ENCODE data around the gene PIEZO2.
"Not testable (repeated sequence)": the region's sequence is repeated elsewhere in the genome, so short reads cannot be mapped to it uniquely, and the experiment has no call there.

PIEZO2 gene

GRCh38 chr18:11149441-11150270 lies at the start of gene PIEZO2:
PIEZO2 (minus strand) TSS chr18:11149569; CDS start chr18:11148588, 981 bp downstream.
- DNase-seq = peak; percentile 24

- no peak for DNase-seq
These were observed 34.3 kb upstream of the PIEZO2 start for GRCh38 chr18:11183637-11184036.

- DNase-seq = not testable (repeated sequence)
These were observed 32.3 kb upstream of the PIEZO2 start for GRCh38 chr18:11181629-11182028.

GRCh38 chr18:11179959-11180519 lies 30.7 kb upstream of the PIEZO2 start:
- DNase-seq = no peak

- no peak for DNase-seq
These were observed 29.7 kb upstream of the PIEZO2 start for GRCh38 chr18:11178951-11179549.

GRCh38 chr18:11177382-11177781 lies 28.0 kb upstream of the PIEZO2 start:
- DNase-seq = no peak

- no peak for DNase-seq
These were observed 27.1 kb upstream of the PIEZO2 start for GRCh38 chr18:11176481-11176881.

- DNase-seq = no peak
These were observed 26.1 kb upstream of the PIEZO2 start for GRCh38 chr18:11175266-11175979.

GRCh38 chr18:11174179-11174578 lies 24.8 kb upstream of the PIEZO2 start:
- not testable (repeated sequence) for DNase-seq

GRCh38 chr18:11167778-11168177 lies 18.4 kb upstream of the PIEZO2 start:
- DNase-seq = no peak

GRCh38 chr18:11165952-11166351 lies 16.6 kb upstream of the PIEZO2 start:
- DNase-seq = no peak

GRCh38 chr18:11165138-11165537 lies 15.8 kb upstream of the PIEZO2 start:
- DNase-seq = no peak

- DNase-seq = peak; percentile 14
These were observed 14.3 kb upstream of the PIEZO2 start for GRCh38 chr18:11163665-11164064.

GRCh38 chr18:11162889-11163288 lies 13.5 kb upstream of the PIEZO2 start:
- DNase-seq = no peak

- DNase-seq = no peak
These were observed 13.1 kb upstream of the PIEZO2 start for GRCh38 chr18:11162462-11162861.

GRCh38 chr18:11160313-11160712 lies 10.9 kb upstream of the PIEZO2 start:
- DNase-seq = no peak

GRCh38 chr18:11159844-11160243 lies 10.5 kb upstream of the PIEZO2 start:
- no peak for DNase-seq

GRCh38 chr18:11156978-11157377 lies 7.6 kb upstream of the PIEZO2 start:
- DNase-seq = no peak

GRCh38 chr18:11155034-11155759 lies 5.8 kb upstream of the PIEZO2 start:
- DNase-seq = no peak

- DNase-seq = no peak
These were observed 5.1 kb upstream of the PIEZO2 start for GRCh38 chr18:11154368-11154989.

GRCh38 chr18:11153097-11153496 lies 3.7 kb upstream of the PIEZO2 start:
- no peak for DNase-seq

GRCh38 chr18:11150271-11150615 lies 874 bp upstream of the PIEZO2 start:
- DNase-seq = no peak

All from stimulated activated CD4-positive, alpha-beta T cell treated with anti-CD3 and anti-CD28 coated beads, Interleukin-15, amount 100 ng/mL, for 24 hours (primary cell).